Measurements from ENCODE around the gene PHYHIPL. TPM values are rescaled to one million over a fixed set of nuclear protein-coding genes. Genes with fewer than 3 reads are reported as not detected.

Gene PHYHIPL
- total RNA-seq: under 0.01 TPM in 1 of 2 replicates, not detected in the other

GRCh38 chr10:59176241-59177030 lies at the start of gene PHYHIPL:
Gene PHYHIPL (plus strand): TSS chr10:59176643. CDS start chr10:59176854, 211 bp downstream.

Other genes starting within 250 kb of the PHYHIPL start
- gene FAM13C, start 185.9 kb downstream of the PHYHIPL start, total RNA-seq: 2.5 and 3.3 TPM in 2 replicates

All from smooth muscle cell of trachea (primary cell).